Measurements from ENCODE around the gene ANKDD1A.

The ANKDD1A gene

GRCh38 chr15:64979252-64979710 lies 67.6 kb downstream of the ANKDD1A start:
- no peak for DNase-seq

GRCh38 chr15:64981812-64982431 lies 70.2 kb downstream of the ANKDD1A start:
- no peak for DNase-seq

- peak; percentile 13 for DNase-seq
Measured at GRCh38 chr15:64982472-64982871, 70.8 kb downstream of the ANKDD1A start.

- peak; percentile 70 for DNase-seq
Measured at GRCh38 chr15:64985366-64986033, 73.8 kb downstream of the ANKDD1A start.

- DNase-seq = no peak
Measured at GRCh38 chr15:64987136-64987535, 75.4 kb downstream of the ANKDD1A start.

GRCh38 chr15:64989416-64990167 lies 77.9 kb downstream of the ANKDD1A start, which contains the start of gene SPG21:
TSS of gene SPG21 (minus strand) at chr15:64989914. CDS start at chr15:64983569, 6,345 bp downstream.
- peak; percentile 93 for DNase-seq

- DNase-seq = no peak
Measured at GRCh38 chr15:64990168-64990470, 78.4 kb downstream of the ANKDD1A start.

- no peak for DNase-seq
Measured at GRCh38 chr15:64991536-64992135, 79.9 kb downstream of the ANKDD1A start.

- DNase-seq = no peak
Measured at GRCh38 chr15:64993290-64993689, 81.6 kb downstream of the ANKDD1A start.

- no peak for DNase-seq
Measured at GRCh38 chr15:64997066-64997465, 85.4 kb downstream of the ANKDD1A start.

GRCh38 chr15:64997745-64998375 lies 86.2 kb downstream of the ANKDD1A start:
- no peak for DNase-seq

- no peak for DNase-seq
Measured at GRCh38 chr15:65004993-65005392, 93.3 kb downstream of the ANKDD1A start.

- DNase-seq = no peak
Measured at GRCh38 chr15:65006876-65007275, 95.2 kb downstream of the ANKDD1A start.

Data from EL (cell line).